ENCODE results near the gene SOCS1. TPM values are rescaled to one million over a fixed set of nuclear protein-coding genes. Genes with fewer than 3 reads are reported as not detected.

Gene SOCS1
- total and polyA plus RNA-seq, 2 of the 8 experiments (the other 6 are each of a cell fraction or from before 2014, with no cell fraction given), result 21.0 to 48.9 TPM

GRCh38 chr16:11229906-11230305, 26.1 kb downstream of the SOCS1 start:
- H3K4me3 ChIP-seq (ENCODE audit: extremely low read depth in 1 of 4, insufficient read depth in 2 of 4, low read depth in 3 of 4, low read length in 4 of 4), result no peak overlapping the region
- no peak for FAIRE-seq
- POLR2A ChIA-PET (ENCODE audit: partially characterized antibody), result interaction anchor here (0.8 kb wide), 1 partner anchor 20 kb away, joined by 3 read pairs; no protein-coding TSS in a partner anchor

More at GRCh38 chr16:11229906-11230305, 26.1 kb downstream of the SOCS1 start:
- Histone ChIP-seq H2AK5ac (ENCODE audit: low read depth, low read length) (no peak overlapping the region), H2AFZ (ENCODE audit: low read length) (no peak overlapping the region), H3K56ac (replicated peaks; ENCODE audit: insufficient read length, low read depth, low read length) (no peak overlapping the region), H4K20me1 (replicated peaks in 1 of 2; ENCODE audit: control insufficient read depth in 1 of 2, insufficient read depth in 2 of 2, low read length in 2 of 2) (no peaks in the 10 kb centered on the region), H3K27me3 (replicated peaks in 1 of 4; ENCODE audit: control insufficient read depth in 3 of 4, extremely low read depth in 1 of 4, insufficient read depth in 3 of 4, low read length in 3 of 4) (no peaks in the 10 kb centered on the region), H4K8ac (ENCODE audit: extremely low read depth, insufficient read depth, low read length) (no peak overlapping the region), H3K4me2 (ENCODE audit: insufficient read depth in 1 of 2, low read depth in 2 of 2, low read length in 2 of 2) (no peak overlapping the region), H3K27ac (ENCODE audit: low read depth, low read length) (no peak overlapping the region), H3K36me3 (ENCODE audit: control insufficient read depth in 2 of 4, insufficient read depth in 4 of 4, low read length in 3 of 4) (no peaks in the 10 kb centered on the region), H3K9ac (replicated peaks in 1 of 4; ENCODE audit: extremely low read depth in 1 of 4, low read depth in 3 of 4, low read length in 3 of 4) (no peak overlapping the region), H2BK12ac (ENCODE audit: low read depth, low read length) (no peak overlapping the region), H2BK20ac (ENCODE audit: low read length) (no peak overlapping the region), H3K23ac (ENCODE audit: insufficient read length) (no peak overlapping the region), H3K18ac (ENCODE audit: extremely low read depth, low read length) (no peak overlapping the region), H3K79me1 (ENCODE audit: low read depth, low read length) (no peaks in the 10 kb centered on the region), H3K79me2 (ENCODE audit: control insufficient read depth in 1 of 2, insufficient read depth in 2 of 2, low read length in 2 of 2) (no peaks in the 10 kb centered on the region), H4K5ac (ENCODE audit: insufficient read length, low read depth, low read length) (no peak overlapping the region), H2BK15ac (ENCODE audit: low read length) (no peak overlapping the region; the same call in 1 of the 2 replicates), H3K23me2 (ENCODE audit: low read depth, low read length) (no peaks in the 10 kb centered on the region), H4K91ac (replicated peaks; ENCODE audit: insufficient read length, low read length) (no peak overlapping the region), H3K14ac (ENCODE audit: insufficient read length) (no peak overlapping the region), H3K9me3 (ENCODE audit: insufficient read depth in 2 of 2, low read depth in 1 of 2, low read length in 1 of 2) (no peaks in the 10 kb centered on the region), H2BK5ac (ENCODE audit: low read depth, low read length) (no peak overlapping the region), H3K4ac (replicated peaks; ENCODE audit: insufficient read length, low read depth, low read length) (no peak overlapping the region), H3K4me1 (replicated peaks in 1 of 4; ENCODE audit: control insufficient read depth in 3 of 4, insufficient read depth in 4 of 4, low read length in 3 of 4) (peaks cover 0 to 4% (median 1%) of the 10 kb centered on the region in 4 experiments; a peak in 3 of 7 replicates), H2BK120ac (replicated peaks; ENCODE audit: low read depth, low read length) (no peak overlapping the region)
- no peak for DNase-seq (ENCODE audit: low read depth in 1 of 2, low spot score in 2 of 2)
- TF ChIP-seq MAX (IDR thresholded peaks at IDR 0.05), result no peak
- TF ChIP-seq E2F6 (IDR thresholded peaks at IDR 0.05), result no peak
- TF ChIP-seq TBP (IDR thresholded peaks at IDR 0.05; ENCODE audit: low read depth, low read length), result no peak
- TF ChIP-seq SAP30 (IDR thresholded peaks at IDR 0.05; ENCODE audit: insufficient read depth, insufficient replicate concordance, low read length), result no peak
- TF ChIP-seq NANOG (IDR thresholded peaks at IDR 0.05; ENCODE audit: insufficient read depth, low read depth, low read length, poor library complexity, severe bottlenecking), result no peak
- TF ChIP-seq CEBPB (IDR thresholded peaks at IDR 0.05; ENCODE audit: low read depth, low read length), result no peak
- 87% methylated on average over 4 of the region's 4 CpGs; no CpG with 5 or more reads in 1 of the 2 experiments for WGBS, 2 experiments (ENCODE audit: extremely low coverage in 1 of 2, insufficient coverage in 1 of 2, insufficient read length in 1 of 2, insufficient replicate concordance in 2 of 2, low coverage in 1 of 2, low lambda C conversion rate in 2 of 2, missing lambda C conversion rate in 1 of 2)
- CTCF ChIA-PET (ENCODE audit: partially characterized antibody), result interaction anchor here (0.6 to 1.7 kb wide), 7 partner anchors 9 to 266 kb away, joined by 3 to 7 read pairs (median 3); no protein-coding TSS in a partner anchor

Data from H1 (cell line).